HG03045 (cell line): ENCODE data around the gene NPW.

Source experiments
- ATAC-seq: cut with Tn5 transposase; IDR thresholded peaks from one replicate; pipeline ENCODE4 v1.9.1; 2021; ENCODE audit warnings: mild to moderate bottlenecking, moderate library complexity; ENCODE audit not compliant: unreplicated experiment

NPW gene

DNA sequence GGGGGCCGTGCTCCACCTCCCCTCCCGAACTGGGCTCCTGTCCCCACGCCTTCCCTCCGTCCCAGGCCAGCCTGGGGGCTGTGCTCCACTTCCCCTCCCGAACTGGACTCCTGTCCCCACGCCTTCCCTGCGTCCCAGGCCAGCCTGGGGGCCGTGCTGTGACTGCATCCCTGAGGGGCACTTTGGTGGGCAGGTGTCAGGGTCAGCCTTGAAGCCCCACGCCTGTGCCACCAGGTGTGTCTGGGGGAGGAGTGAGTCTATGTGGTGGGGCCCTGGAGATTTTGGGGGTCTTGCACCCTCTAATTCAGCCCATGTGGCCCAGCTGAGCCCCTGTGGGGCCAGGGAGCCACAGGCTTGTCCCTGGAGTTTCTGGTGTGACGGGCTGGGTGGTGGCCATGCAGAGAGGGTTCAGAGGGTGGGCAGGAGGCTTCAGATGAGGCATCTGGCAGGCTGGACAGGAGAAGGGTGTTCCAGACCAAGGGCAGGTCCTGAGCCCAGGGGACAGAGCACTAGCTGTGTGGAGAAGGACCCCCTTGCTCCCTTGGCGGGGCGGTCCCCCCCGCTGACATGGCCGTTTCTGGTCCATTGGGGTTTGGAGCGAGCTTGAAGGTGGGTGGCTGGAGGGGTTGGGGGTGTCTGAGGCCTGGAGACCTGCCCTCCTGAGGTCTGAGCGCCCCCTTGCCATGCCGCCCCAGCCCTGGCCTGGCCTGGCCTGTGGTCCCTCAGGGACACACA lies 15.3 kb downstream of the NPW start:
- no peak for ATAC-seq

DNA sequence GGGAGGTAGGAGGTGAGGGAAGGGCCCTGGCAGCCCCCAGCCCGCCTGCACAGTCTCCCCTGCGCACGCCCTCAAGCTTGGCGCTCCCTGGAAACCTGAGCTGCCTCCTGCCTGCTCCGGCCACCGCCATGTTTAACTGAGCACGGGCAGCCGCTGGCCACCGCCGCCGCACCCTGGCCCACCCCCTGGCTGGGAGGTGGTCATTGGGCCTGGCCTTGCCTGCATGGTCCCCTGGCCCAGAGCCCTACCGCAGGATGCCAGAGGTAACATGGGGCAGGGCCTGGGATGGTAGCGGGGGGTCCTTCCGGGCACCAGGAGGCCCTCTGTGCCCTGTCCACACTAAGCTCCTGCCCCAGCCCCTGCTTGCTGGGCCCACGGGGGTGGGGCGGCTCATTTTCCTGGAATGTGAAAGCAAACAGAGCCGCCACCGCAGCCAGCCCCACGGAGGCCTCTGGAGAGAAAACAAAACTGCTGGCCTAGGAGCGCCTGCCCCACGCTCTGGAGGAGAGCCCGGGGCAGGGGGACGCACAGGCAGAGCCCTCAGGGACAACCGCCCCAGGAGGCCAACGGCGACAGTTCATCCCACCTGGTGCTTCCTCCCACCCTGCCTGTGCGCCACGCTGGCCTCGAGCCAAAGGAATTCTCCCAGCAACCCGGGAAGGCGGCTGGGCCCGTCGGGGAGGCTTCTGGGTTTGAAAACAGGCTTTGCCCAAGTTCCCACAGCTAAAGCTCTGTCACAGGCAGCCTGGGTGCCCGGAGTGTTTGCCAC lies 16.0 kb downstream of the NPW start:
- no peak for ATAC-seq

- ATAC-seq: no peak
Observed at GRCh38 chr16:2036200-2036966, 16.8 kb downstream of the NPW start.

GRCh38 chr16:2037115-2037514 lies 17.5 kb downstream of the NPW start:
- ATAC-seq: no peak

- no peak for ATAC-seq
Observed at GRCh38 chr16:2037647-2038381, 18.2 kb downstream of the NPW start.

DNA sequence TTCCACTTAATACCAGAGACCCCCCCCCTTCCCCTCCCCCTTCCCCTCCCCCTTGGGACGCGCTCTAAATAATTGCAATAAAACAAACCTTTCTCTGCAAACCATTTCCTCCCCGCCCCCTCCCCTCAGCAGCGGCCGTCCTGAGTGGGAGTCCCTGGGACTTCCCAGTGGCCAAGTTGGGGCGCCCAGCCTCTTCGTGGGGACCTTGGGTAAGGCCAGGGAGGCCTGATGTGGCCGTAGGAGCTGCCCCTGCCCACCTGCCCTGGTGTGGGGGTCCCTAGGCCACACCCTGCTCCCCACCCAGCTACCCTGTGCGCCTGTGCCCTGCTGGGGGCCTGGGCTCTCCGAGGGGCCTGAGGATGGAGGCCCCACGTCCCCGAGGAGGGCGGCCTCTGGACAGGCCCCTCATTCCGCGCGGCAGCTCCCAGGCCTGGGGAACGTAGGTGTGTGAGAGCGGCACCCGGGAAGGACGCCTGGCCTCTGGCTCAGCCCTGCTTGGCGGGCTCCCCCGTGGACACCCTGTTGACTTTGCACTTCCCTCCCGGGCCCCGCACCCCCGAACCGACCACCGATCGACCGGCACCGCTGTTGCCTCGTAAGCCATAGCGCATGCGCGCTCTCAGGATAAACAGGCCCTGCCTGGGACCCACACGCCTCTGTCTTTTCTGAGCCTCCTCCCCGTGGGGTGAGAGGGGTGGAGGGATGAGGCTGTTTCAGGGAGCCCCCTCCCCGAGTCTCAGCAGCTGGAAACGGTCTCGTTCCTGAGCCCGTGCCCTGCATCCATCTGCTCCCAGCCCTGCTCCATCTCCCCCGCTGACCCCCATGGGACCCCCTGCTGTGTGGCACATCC lies 19.0 kb downstream of the NPW start:
- ATAC-seq: no peak

- ATAC-seq: no peak
Observed at GRCh38 chr16:2039274-2040031, 19.9 kb downstream of the NPW start.

GRCh38 chr16:2040041-2040786 lies 20.6 kb downstream of the NPW start:
- no peak for ATAC-seq

DNA sequence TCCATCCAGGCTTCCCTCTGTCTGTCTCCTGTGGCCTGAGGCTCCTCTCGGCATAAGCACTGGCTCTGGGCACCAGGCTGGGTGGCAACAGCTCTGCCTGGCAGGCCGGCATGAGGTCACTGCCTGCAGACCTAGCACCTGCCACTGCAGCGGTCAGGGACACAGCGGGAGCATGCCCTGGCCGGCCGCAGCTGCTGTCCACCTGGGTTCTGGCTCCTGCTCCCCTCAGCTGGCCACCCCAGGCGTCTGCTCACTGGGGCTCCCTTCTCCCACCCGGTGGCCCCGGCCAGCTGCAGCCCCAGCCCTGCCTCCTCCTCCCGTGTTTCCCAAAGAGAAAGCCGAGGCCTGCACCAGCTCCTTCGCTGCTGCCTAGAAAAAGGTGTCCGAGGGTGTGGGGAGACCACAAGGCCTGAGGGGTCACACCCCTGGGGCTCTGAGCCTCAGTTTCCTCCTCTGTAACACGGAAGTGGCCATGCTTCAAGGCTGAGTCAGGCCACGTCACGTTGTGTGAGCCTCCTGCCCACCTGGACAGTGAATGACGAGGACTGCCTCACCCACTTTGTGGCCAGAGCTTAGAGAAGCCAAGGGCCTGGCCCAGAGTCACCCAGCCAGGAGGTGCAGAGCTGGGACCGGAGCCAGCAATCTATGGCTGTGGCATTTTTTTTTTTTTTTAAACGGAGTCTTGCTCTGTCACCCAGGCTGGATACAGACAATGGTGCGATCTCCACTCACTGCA lies 21.4 kb downstream of the NPW start:
- ATAC-seq: no peak

DNA sequence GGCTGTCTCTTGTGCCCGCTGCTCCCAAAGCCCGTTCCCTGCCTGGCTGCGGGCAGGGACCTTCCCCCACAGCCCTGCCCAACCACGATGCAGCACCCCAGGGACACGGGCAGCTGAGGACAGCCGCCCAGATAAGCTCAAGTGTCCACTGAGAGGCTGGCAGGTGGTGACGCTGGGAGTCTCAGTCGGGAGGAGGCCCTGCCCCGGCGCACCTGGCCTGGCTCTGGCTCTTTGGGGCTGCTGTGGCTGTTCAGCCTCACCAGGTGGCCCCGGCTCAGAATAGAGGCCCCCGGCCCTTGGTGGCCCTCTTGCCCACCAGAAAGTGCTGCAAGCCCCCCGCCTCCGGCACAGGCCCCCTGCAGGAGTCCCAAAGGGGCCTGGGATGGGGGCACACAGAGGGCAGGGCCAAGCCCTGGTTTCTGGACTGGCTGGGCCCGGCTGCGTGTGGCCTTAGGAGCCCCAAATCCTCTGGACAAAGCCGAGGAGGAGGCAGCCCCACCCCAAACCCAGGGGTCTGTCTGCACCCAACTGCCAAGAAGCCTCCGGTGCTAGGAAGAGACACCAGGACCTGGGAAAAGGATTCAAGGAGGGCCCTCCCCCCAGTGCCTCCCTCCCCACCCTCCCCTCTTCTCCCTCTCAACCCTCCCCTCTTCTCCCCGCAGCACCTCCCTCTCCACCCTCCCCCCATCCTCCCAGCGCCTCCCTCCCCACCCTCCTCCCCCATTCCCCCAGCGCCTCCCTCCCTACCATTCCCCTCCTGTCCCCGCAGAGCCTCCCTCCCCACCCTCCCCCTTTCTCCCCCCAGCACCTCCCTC lies 22.8 kb downstream of the NPW start:
- ATAC-seq: no peak

DNA sequence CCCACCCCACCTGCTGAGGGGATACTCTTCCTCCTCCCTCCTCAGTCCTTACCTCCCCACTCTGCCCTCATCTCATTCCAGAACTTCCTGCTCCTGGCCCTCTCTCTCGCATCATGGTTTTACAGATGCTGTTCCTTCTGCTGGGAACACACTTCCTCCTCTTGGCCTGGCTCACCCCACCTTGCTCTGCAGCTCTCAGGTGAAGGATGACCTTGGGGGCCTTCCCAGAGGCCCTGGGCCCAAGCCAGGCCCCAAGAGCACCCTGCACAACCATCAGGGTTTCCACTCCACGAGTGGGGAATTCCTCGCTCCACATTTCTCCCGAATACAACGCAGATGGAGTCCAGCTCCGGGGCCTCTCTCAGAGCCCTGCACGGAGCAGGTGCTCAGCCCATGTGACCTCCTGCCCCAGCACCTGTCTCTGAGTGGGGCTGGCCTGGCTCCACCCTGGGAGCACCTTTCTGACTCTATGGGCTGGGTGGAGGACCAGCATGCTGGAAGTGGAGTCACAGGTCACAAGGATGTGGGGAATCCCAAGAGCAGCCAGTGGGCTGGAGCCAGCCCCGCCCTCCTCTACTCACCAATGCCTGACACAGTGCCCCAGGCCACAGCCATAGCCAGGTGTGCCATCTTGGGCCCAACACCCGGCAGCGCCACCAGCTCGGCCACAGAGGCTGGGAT lies 23.5 kb downstream of the NPW start:
- no peak for ATAC-seq

GRCh38 chr16:2043667-2044451 lies 24.3 kb downstream of the NPW start:
- ATAC-seq: no peak

GRCh38 chr16:2044541-2044940 lies 25.0 kb downstream of the NPW start:
- ATAC-seq: no peak

DNA sequence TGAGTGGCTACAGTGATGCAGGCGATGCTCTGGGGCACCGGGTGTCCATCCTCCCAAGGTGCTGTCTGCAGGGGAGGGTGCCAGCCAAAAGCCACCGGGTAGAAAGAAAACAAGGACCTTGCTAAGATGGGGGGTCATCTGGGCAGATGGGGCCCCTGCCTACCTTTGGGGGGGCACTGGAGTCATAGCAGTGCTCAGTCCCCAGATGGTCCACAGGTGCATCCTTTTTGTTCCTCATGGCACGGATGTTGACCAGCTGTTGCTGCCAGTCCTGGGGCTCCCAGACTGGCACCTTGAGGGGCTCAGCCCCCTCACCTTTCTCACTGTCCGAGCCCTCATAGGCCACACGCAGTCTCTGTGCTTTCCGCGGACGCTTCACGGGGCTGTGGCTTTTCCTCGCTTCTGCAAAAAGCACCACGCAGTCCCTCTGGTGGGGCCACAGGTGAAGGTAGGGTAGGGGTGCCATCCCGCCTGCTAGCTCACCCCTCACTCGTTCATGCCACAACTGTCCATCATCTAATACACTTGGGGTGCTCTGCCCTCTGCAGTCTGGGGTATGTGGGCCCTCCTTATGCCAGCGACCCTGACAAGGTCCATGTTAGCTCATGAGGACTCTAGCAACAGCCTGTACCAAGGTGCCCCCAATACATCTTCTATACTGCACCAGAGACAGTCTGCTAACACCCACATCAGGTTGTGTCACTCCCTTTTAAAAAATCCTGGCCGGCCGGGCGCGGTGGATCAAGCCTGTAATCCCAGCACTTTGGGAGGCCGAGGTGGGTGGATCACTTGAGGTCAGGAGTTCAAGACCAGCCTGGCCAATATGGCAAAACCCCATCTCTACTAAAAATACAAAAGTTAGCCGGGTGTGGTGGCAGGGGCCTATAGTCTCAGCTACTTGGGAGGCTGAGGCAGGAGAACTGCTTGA lies 26.6 kb downstream of the NPW start:
- ATAC-seq: no peak

DNA sequence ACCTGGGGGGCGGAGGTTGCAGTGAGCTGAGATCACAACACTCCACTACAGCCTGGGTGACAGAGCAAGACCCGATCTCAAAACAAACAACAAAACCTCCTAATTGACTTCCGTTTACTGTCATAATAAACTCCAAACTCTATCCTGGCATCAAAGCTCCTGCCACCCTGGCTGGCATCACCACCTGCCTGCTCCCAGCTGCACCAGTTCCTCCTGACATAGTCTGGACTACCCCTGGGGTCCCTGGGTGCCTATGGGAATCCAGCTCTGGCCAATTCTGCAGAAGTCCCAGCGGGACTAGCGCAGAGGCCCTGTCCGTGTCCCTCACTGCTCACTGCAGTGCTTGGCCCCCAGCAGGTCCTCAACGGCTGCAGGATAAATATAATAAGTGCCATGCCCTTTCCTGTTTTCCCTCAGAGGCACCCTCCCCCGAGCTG lies 27.3 kb downstream of the NPW start:
- ATAC-seq: no peak
